Fibroblast of pulmonary artery (primary cell): ENCODE measurements around the gene XKR3.
"Not testable (repeated sequence)": the region's sequence is repeated elsewhere in the genome, so short reads cannot be mapped to it uniquely, and the experiment has no call there.

Experiments
- DNase-seq: peaks from one replicate; pipeline ENCODE4 v3.0.0-alpha.2; 2010; ENCODE audit warnings: low read depth
- H3K4me3 ChIP-seq: replicated peaks from 2 replicates; pipeline ENCODE4 v1.5.1; 2011; ENCODE audit warnings: low read depth, mild to moderate bottlenecking, control low read depth, low read length, moderate library complexity
- CTCF ChIP-seq: IDR thresholded peaks from 2 replicates; pipeline ENCODE4 v1.5.1; 2011; ENCODE audit warnings: mild to moderate bottlenecking, control low read depth, low read length, inconsistent platforms; ENCODE audit errors: missing control alignments

XKR3 gene

GRCh38 chr22:16776080-16776479, 49.1 kb downstream of the XKR3 start:
- DNase-seq, result no peak
- no peak overlapping the region for H3K4me3 ChIP-seq
- no peak for TF ChIP-seq CTCF

GRCh38 chr22:16774911-16775500, 50.2 kb downstream of the XKR3 start:
- TF ChIP-seq CTCF, result no peak
- no peak overlapping the region for H3K4me3 ChIP-seq
- no peak for DNase-seq

GRCh38 chr22:16771569-16771968, 53.6 kb downstream of the XKR3 start:
- not testable (repeated sequence) for H3K4me3 ChIP-seq, DNase-seq

- not testable (repeated sequence) for DNase-seq, H3K4me3 ChIP-seq
Observed at GRCh38 chr22:16767927-16768326, 57.3 kb downstream of the XKR3 start.

- not testable (repeated sequence) for H3K4me3 ChIP-seq, DNase-seq
Observed at GRCh38 chr22:16762224-16762623, 63.0 kb downstream of the XKR3 start.

- not testable (repeated sequence) for H3K4me3 ChIP-seq, DNase-seq
Observed at GRCh38 chr22:16760416-16760815, 64.8 kb downstream of the XKR3 start.

GRCh38 chr22:16749282-16749681, 75.9 kb downstream of the XKR3 start:
- not testable (repeated sequence) for DNase-seq, H3K4me3 ChIP-seq

GRCh38 chr22:16748160-16748929, 76.9 kb downstream of the XKR3 start:
- DNase-seq, H3K4me3 ChIP-seq: not testable (repeated sequence)

GRCh38 chr22:16747266-16748159, 77.7 kb downstream of the XKR3 start:
- H3K4me3 ChIP-seq, DNase-seq: not testable (repeated sequence)

- H3K4me3 ChIP-seq, DNase-seq: not testable (repeated sequence)
Observed at GRCh38 chr22:16734271-16734670, 90.9 kb downstream of the XKR3 start.
